ENCODE data around the gene FBLL1. TPM values are rescaled to one million over a fixed set of nuclear protein-coding genes. Genes with fewer than 3 reads are reported as not detected.
"Not testable (repeated sequence)": the region's sequence is repeated elsewhere in the genome, so short reads cannot be mapped to it uniquely, and the experiment has no call there.

FBLL1 gene
- total RNA-seq, 1 experiment from 2014 or later, result 0.45 TPM

DNA sequence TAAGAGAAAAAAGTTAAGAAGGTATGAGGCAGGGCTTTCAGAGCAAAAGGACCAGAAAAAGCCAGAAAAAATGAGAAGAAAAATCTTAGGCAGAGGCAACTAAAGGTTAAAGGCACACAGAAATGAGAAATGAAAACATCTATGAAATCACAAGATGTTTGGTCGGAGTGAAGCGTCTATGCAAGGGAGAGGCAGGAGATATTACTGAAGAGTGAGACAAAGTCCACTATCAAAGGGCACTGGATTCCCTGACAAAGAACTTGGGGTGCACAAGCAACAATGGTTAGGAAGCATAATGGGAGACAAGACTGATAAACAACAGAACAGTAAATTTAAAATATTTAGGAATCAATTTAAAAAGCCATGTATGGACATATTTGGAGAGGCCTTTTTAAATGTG is 33.2 kb downstream of the FBLL1 start:
- DNase-seq (ENCODE audit: low spot score), result no peak
- H3K27ac ChIP-seq (ENCODE audit: low read depth, low read length, poor library complexity, severe bottlenecking), result no peak overlapping the region
- intact Hi-C loops (cut with micrococcal nuclease; ENCODE audit: unreplicated experiment), result no loop called here
- H3K4me3 ChIP-seq (ENCODE audit: low read depth, low read length, poor library complexity, severe bottlenecking), result no peak overlapping the region
- no TSS peak for BruUV-seq (replicated peaks)
- TF ChIP-seq EZH2 (IDR thresholded peaks at IDR 0.05; ENCODE audit: borderline replicate concordance, low read depth, low read length, poor library complexity, severe bottlenecking), result no peak
- TF ChIP-seq, protein P1, sequence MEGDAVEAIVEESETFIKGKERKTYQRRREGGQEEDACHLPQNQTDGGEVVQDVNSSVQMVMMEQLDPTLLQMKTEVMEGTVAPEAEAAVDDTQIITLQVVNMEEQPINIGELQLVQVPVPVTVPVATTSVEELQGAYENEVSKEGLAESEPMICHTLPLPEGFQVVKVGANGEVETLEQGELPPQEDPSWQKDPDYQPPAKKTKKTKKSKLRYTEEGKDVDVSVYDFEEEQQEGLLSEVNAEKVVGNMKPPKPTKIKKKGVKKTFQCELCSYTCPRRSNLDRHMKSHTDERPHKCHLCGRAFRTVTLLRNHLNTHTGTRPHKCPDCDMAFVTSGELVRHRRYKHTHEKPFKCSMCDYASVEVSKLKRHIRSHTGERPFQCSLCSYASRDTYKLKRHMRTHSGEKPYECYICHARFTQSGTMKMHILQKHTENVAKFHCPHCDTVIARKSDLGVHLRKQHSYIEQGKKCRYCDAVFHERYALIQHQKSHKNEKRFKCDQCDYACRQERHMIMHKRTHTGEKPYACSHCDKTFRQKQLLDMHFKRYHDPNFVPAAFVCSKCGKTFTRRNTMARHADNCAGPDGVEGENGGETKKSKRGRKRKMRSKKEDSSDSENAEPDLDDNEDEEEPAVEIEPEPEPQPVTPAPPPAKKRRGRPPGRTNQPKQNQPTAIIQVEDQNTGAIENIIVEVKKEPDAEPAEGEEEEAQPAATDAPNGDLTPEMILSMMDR (conservative IDR thresholded peaks at IDR 0.05; ENCODE audit: low read depth, low read length), result no peak
- peaks cover 80% of the 10 kb centered on the region for H3K36me3 ChIP-seq (ENCODE audit: insufficient read depth, low read length, poor library complexity, severe bottlenecking)
- no peaks in the 10 kb centered on the region for H3K27me3 ChIP-seq (replicated peaks; ENCODE audit: insufficient read depth, low read depth, low read length, poor library complexity)
- H3K9me3 ChIP-seq (ENCODE audit: low read depth, low read length, poor library complexity, severe bottlenecking), result no peaks in the 10 kb centered on the region
- POLR2A ChIA-PET (ENCODE audit: low non-redundant PET), result no interaction called here
- CTCF ChIA-PET, result no interaction called here
- no peaks in the 10 kb centered on the region for H3K4me1 ChIP-seq (ENCODE audit: insufficient read depth, low read length, poor library complexity, severe bottlenecking)

DNA sequence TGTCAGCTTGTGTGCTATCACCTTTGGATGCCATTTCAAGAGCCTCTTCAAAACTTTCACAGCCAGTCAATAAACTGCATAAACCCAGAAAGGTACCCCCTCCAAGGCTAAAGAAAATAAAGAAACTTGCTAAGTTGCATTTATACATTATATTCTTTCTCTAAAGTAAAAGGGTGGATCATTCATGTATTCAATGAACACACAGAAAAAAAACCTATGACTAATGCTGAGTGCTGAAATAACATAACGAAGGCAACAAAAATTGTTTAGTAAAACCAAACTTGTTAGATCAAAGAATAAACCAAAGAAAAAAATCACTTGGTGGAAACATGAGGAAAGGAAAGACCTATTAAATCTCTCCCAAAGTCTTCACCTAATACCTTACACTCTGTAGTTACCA is 34.9 kb downstream of the FBLL1 start:
- intact Hi-C loops (cut with micrococcal nuclease; ENCODE audit: unreplicated experiment), result no loop called here

DNA sequence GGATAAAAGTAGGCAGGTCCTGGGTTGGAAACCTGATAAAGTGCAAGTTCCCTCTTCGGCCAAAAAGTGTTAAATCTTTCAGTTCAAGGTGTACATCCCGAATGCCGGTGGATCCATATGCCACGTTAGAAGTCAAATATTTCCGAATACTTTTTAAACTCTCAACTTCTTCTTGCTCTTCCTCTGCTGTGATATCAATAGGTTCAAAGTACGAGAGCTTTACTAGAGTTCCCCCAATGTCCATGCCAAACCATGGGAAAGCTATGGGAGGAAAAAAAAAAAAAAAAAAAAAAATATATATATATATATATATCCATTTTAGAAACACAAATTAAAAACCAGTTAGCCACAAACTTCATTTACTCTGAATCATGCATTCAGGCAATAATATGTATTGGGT is 39.6 kb downstream of the FBLL1 start:
- intact Hi-C loops (cut with micrococcal nuclease; ENCODE audit: unreplicated experiment), result no loop called here
- Histone ChIP-seq H3K27ac (ENCODE audit: low read depth, low read length, poor library complexity, severe bottlenecking) (no peak overlapping the region), H3K9me3 (ENCODE audit: low read depth, low read length, poor library complexity, severe bottlenecking) (no peaks in the 10 kb centered on the region), H3K4me1 (ENCODE audit: insufficient read depth, low read length, poor library complexity, severe bottlenecking) (no peaks in the 10 kb centered on the region), H3K36me3 (ENCODE audit: insufficient read depth, low read length, poor library complexity, severe bottlenecking) (peaks cover 35% of the 10 kb centered on the region), H3K27me3 (replicated peaks; ENCODE audit: insufficient read depth, low read depth, low read length, poor library complexity) (no peaks in the 10 kb centered on the region), H3K4me3 (ENCODE audit: low read depth, low read length, poor library complexity, severe bottlenecking) (no peak overlapping the region)
- CTCF ChIA-PET, result no interaction called here
- no TSS peak for BruUV-seq (replicated peaks)
- POLR2A ChIA-PET (ENCODE audit: low non-redundant PET), result no interaction called here
- DNase-seq (ENCODE audit: low spot score), result no peak
- no peak for TF ChIP-seq EZH2 (IDR thresholded peaks at IDR 0.05; ENCODE audit: borderline replicate concordance, low read depth, low read length, poor library complexity, severe bottlenecking)
- TF ChIP-seq, protein P1 (conservative IDR thresholded peaks at IDR 0.05; ENCODE audit: low read depth, low read length), result no peak

More for the DNA sequence above, 34.9 kb downstream of the FBLL1 start:
- peaks cover 78% of the 10 kb centered on the region for H3K36me3 ChIP-seq (ENCODE audit: insufficient read depth, low read length, poor library complexity, severe bottlenecking)
- no TSS peak for BruUV-seq (replicated peaks)
- no peaks in the 10 kb centered on the region for H3K27me3 ChIP-seq (replicated peaks; ENCODE audit: insufficient read depth, low read depth, low read length, poor library complexity)
- no peak overlapping the region for H3K4me3 ChIP-seq (ENCODE audit: low read depth, low read length, poor library complexity, severe bottlenecking)
- DNase-seq (ENCODE audit: low spot score), result no peak
- H3K27ac ChIP-seq (ENCODE audit: low read depth, low read length, poor library complexity, severe bottlenecking), result no peak overlapping the region
- CTCF ChIA-PET, result no interaction called here
- H3K9me3 ChIP-seq (ENCODE audit: low read depth, low read length, poor library complexity, severe bottlenecking), result no peaks in the 10 kb centered on the region
- H3K4me1 ChIP-seq (ENCODE audit: insufficient read depth, low read length, poor library complexity, severe bottlenecking), result no peaks in the 10 kb centered on the region
- POLR2A ChIA-PET (ENCODE audit: low non-redundant PET), result no interaction called here
- TF ChIP-seq EZH2 (IDR thresholded peaks at IDR 0.05; ENCODE audit: borderline replicate concordance, low read depth, low read length, poor library complexity, severe bottlenecking), result no peak

DNA sequence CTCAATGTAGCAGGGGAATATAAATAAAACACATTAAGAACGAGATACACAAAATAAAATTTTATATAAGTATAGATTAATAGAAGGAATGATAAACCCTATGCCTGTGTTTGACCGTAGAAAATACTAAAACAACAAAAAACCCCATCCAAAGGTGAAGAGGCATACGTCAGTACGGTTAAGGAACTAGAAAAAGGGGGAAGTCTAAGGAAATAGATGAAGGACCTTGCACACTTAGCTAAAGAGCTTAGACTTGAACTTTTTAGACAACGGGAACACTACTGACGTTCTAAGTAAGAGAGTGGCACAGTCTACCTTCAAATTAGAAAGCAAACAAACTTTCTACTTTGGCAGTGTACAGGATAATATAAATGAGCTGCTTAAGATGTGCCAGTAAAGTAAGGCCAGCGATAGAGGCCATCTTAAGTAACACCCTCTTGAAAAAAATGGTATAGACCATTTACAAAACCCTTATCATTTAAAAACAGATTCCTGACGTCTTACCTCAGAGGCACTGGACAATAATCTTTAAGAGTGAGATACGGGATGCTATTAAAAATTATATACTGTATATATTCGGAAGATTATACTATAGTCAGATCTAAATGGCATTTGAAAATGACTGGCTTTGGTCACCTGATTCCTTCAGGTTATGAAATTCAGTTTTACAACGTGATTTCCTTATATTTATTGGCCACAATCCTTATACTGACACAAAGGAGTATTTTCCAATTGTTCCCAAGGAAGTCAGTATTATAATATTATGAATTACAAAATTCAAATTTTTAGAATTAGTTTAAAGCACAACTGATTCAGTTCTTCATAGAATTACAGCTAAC is 41.6 kb downstream of the FBLL1 start:
- ChIA-PET CTCF (no interaction called here), POLR2A (ENCODE audit: low non-redundant PET) (no interaction called here)
- TF ChIP-seq, protein P1 (conservative IDR thresholded peaks at IDR 0.05; ENCODE audit: low read depth, low read length), result no peak
- TF ChIP-seq EZH2 (IDR thresholded peaks at IDR 0.05; ENCODE audit: borderline replicate concordance, low read depth, low read length, poor library complexity, severe bottlenecking), result no peak
- no peak overlapping the region for H3K4me3 ChIP-seq (ENCODE audit: low read depth, low read length, poor library complexity, severe bottlenecking)
- peaks cover 32% of the 10 kb centered on the region for H3K36me3 ChIP-seq (ENCODE audit: insufficient read depth, low read length, poor library complexity, severe bottlenecking)
- no TSS peak for BruUV-seq (replicated peaks)
- no peak for DNase-seq (ENCODE audit: low spot score)
- no peaks in the 10 kb centered on the region for H3K4me1 ChIP-seq (ENCODE audit: insufficient read depth, low read length, poor library complexity, severe bottlenecking)
- no peak overlapping the region for H3K27ac ChIP-seq (ENCODE audit: low read depth, low read length, poor library complexity, severe bottlenecking)
- intact Hi-C loops (cut with micrococcal nuclease; ENCODE audit: unreplicated experiment), result no loop called here
- H3K27me3 ChIP-seq (replicated peaks; ENCODE audit: insufficient read depth, low read depth, low read length, poor library complexity), result no peaks in the 10 kb centered on the region
- H3K9me3 ChIP-seq (ENCODE audit: low read depth, low read length, poor library complexity, severe bottlenecking), result no peaks in the 10 kb centered on the region

DNA sequence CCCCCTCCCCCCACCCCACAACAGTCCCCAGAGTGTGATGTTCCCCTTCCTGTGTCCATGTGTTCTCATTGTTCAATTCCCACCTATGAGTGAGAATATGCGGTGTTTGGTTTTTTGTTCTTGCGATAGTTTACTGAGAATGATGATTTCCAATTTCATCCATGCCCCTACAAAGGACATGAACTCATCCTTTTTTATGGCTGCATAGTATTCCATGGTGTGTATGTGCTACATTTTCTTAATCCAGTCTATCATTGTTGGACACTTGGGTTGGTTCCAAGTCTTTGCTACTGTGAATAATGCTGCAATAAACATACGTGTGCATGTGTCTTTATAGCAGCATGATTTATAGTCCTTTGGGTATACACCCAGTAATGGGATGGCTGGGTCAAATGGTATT is 44.6 kb downstream of the FBLL1 start:
- DNase-seq (ENCODE audit: low spot score); intact Hi-C loops (cut with micrococcal nuclease; ENCODE audit: unreplicated experiment): not testable (repeated sequence)

More for the DNA sequence above, 44.6 kb downstream of the FBLL1 start:
- H3K27ac ChIP-seq (ENCODE audit: low read depth, low read length, poor library complexity, severe bottlenecking); BruUV-seq (replicated peaks); H3K36me3 ChIP-seq (ENCODE audit: insufficient read depth, low read length, poor library complexity, severe bottlenecking); H3K4me3 ChIP-seq (ENCODE audit: low read depth, low read length, poor library complexity, severe bottlenecking); POLR2A ChIA-PET (ENCODE audit: low non-redundant PET); CTCF ChIA-PET; H3K4me1 ChIP-seq (ENCODE audit: insufficient read depth, low read length, poor library complexity, severe bottlenecking); H3K9me3 ChIP-seq (ENCODE audit: low read depth, low read length, poor library complexity, severe bottlenecking); H3K27me3 ChIP-seq (replicated peaks; ENCODE audit: insufficient read depth, low read depth, low read length, poor library complexity): not testable (repeated sequence)

Data from A673 (cell line).